GM18858 (cell line): ENCODE measurements around the gene MRPL21.

Experiments
- ATAC-seq: cut with Tn5 transposase; IDR thresholded peaks from one replicate; pipeline ENCODE4 v1.9.1; 2021; ENCODE audit not compliant: unreplicated experiment

The MRPL21 gene

GRCh38 chr11:68843052-68843561, 60.5 kb downstream of the MRPL21 start:
- no peak for ATAC-seq

- no peak for ATAC-seq
Measured at GRCh38 chr11:68842427-68843051, 61.1 kb downstream of the MRPL21 start.

- no peak for ATAC-seq
Measured at GRCh38 chr11:68841718-68842426, 61.8 kb downstream of the MRPL21 start, which contains the start of gene CPT1A. CPT1A (minus strand) TSS chr11:68841916; CDS start chr11:68815474, 26,442 bp downstream.
